ENCODE data around the gene IRAK3. TPM values are rescaled to one million over a fixed set of nuclear protein-coding genes. Genes with fewer than 3 reads are reported as not detected.
A peak's percentile ranks its signal among the peaks of the same experiment; 100 is the strongest.

IRAK3 gene, protein sequence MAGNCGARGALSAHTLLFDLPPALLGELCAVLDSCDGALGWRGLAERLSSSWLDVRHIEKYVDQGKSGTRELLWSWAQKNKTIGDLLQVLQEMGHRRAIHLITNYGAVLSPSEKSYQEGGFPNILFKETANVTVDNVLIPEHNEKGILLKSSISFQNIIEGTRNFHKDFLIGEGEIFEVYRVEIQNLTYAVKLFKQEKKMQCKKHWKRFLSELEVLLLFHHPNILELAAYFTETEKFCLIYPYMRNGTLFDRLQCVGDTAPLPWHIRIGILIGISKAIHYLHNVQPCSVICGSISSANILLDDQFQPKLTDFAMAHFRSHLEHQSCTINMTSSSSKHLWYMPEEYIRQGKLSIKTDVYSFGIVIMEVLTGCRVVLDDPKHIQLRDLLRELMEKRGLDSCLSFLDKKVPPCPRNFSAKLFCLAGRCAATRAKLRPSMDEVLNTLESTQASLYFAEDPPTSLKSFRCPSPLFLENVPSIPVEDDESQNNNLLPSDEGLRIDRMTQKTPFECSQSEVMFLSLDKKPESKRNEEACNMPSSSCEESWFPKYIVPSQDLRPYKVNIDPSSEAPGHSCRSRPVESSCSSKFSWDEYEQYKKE
- total RNA-seq (7.4 and 8.5 TPM in 2 replicates), polyA plus RNA-seq (2.0 and 2.3 TPM in 2 replicates), polyA minus RNA-seq (6.3 and 11.1 TPM in 2 replicates), Bru-seq, nascent RNA (percentile 64 among the genes with signal in this experiment), BruChase-seq, experiment 1, labeled RNA remaining after a 6-hour chase (percentile 71 among the genes with signal in this experiment), BruChase-seq, experiment 2, labeled RNA remaining after a 2-hour chase (percentile 82 among the genes with signal in this experiment)
- polyA plus RNA-seq (2011; cell fraction: cytosol; rRNA removed), result 3.0 and 3.2 TPM in 2 replicates
- 6.9 and 7.4 TPM in 2 replicates for polyA plus RNA-seq (2011; cell fraction: nucleus; rRNA removed)
- 1.2 and 2.1 TPM in 2 replicates for polyA plus RNA-seq (2012)
- not detected for polyA minus RNA-seq (2011; cell fraction: cytosol; rRNA and poly(A)+ RNA removed)
- polyA minus RNA-seq (2011; cell fraction: nucleus; rRNA and poly(A)+ RNA removed), result 6.0 and 7.9 TPM in 2 replicates
- long read RNA-seq, full-length matches to known transcripts, result 9 of 16 reads
- long read RNA-seq, partial matches to known transcripts, result 0 of 16 reads
- long read RNA-seq, other reads (novel, unspliced or antisense), result 7 of 16 reads

DNA sequence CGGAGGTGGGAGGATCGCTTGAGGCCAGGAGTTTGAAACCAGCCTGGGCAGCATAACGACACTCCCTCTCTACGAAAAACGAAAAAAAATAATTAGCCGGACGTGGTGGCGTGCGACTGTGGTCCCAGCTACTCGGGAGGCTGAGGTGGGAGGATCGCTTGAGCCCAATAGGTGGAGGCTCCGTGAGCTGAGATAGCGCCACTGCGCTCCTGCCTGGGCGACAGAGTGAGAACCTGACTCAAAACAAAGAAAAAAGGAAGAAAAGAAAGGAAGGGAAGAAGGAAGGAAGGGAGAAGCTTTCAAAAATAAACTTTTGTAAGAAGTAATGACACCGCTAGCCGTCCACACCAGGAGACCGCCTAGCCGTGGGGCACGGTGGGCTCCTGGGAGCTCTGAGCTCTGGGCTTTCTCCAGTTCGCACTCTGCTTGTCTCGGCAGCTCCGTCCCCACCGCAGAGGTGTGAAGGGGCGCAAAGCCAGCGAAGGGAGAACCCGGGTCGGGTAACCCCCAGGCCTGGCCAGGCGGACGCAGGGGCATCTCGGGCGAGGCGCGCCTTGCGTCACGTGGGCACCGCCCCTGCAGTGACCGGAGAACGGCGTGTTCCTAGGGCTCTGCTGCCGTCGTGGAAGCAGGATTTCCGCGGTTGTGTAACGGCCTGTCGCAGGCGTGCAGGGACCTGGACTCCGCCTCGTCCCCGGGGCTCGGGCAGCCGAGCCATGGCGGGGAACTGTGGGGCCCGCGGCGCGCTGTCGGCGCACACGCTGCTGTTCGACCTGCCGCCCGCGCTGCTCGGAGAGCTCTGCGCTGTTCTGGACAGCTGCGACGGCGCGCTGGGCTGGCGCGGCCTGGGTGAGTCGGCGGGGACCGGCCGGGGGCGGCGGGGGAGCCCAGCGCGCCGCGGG lies at the start of gene IRAK3:
IRAK3 (plus strand) TSS at position 631 of the 902 bp plus-strand sequence; CDS start at position 717, 86 bp downstream.
- no peaks in the 10 kb centered on the region for H3K79me2 ChIP-seq (ENCODE audit: control insufficient read depth, insufficient read depth, low read length)
- no peaks in the 10 kb centered on the region for H3K36me3 ChIP-seq (ENCODE audit: control insufficient read depth in 2 of 2, extremely low read depth in 1 of 2, insufficient read depth in 2 of 2, low read length in 2 of 2)
- H2AFZ ChIP-seq (ENCODE audit: low read depth, low read length), result peak within 1 kb of the TSS; percentile 94
- dilution Hi-C loops (cut with MboI; ENCODE audit: extremely low pct_ligation_motif_present, low sequenced_read_pairs), result no loop called here
- DNase-seq (ENCODE audit: low read depth, low spot score), result peak; percentile 70
- CTCF ChIA-PET, result interaction anchor here (1.5 to 1.7 kb wide), 3 partner anchors 12 to 46 kb away, joined by 5 to 6 read pairs (median 6); no protein-coding TSS in a partner anchor
- no peaks in the 10 kb centered on the region for H4K20me1 ChIP-seq (replicated peaks; ENCODE audit: control insufficient read depth, extremely low read depth, insufficient read depth, low read length)
- H3K9me3 ChIP-seq (replicated peaks; ENCODE audit: control insufficient read depth, insufficient read depth, low read length), result no peaks in the 10 kb centered on the region
- peak; percentile 15 for FAIRE-seq
- H3K27me3 ChIP-seq (ENCODE audit: control insufficient read depth in 2 of 2, insufficient read depth in 2 of 2, low read length in 2 of 2), result peaks cover 0 to 3% of the 10 kb centered on the region in 2 experiments
- peak within 1 kb of the TSS; percentile 94 for H3K4me2 ChIP-seq (ENCODE audit: insufficient read depth, low read length)
- TF ChIP-seq POLR2A (IDR thresholded peaks at IDR 0.05; ENCODE audit: low read depth, low read length), result peak; percentile 77
- peak; percentile 59 for TF ChIP-seq POLR2AphosphoS5 (IDR thresholded peaks at IDR 0.05; ENCODE audit: insufficient read depth, low read depth, low read length)
- TF ChIP-seq, protein P1, sequence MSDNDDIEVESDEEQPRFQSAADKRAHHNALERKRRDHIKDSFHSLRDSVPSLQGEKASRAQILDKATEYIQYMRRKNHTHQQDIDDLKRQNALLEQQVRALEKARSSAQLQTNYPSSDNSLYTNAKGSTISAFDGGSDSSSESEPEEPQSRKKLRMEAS (IDR thresholded peaks at IDR 0.05; ENCODE audit: insufficient read depth, insufficient read length), result peak; percentile 79
- TF ChIP-seq JUN (IDR thresholded peaks at IDR 0.05; ENCODE audit: borderline replicate concordance, insufficient read depth, insufficient read length, low read depth), result no peak
- TF ChIP-seq MYC (IDR thresholded peaks at IDR 0.05; ENCODE audit: low read depth, low read length), result peak; percentile 27
- TF ChIP-seq FOS (IDR thresholded peaks at IDR 0.05; ENCODE audit: borderline replicate concordance, insufficient read depth, low read length), result no peak
- no TSS peak for BruUV-seq (replicated peaks)
- H3K27ac ChIP-seq (ENCODE audit: insufficient read depth, low read depth, low read length), result peak within 1 kb of the TSS; percentile 41
- peak within 1 kb of the TSS; percentile 57 for H3K9ac ChIP-seq (replicated peaks; ENCODE audit: extremely low read depth, insufficient read depth, low read length)
- intact Hi-C loops (cut with micrococcal nuclease), result loop anchor here (1.0 kb wide), 1 partner anchor 20 kb away; the partner anchor contains the start of gene TMBIM4
- H3K4me1 ChIP-seq (ENCODE audit: control insufficient read depth, extremely low read depth, insufficient read depth, low read length), result peaks cover 20% of the 10 kb centered on the region
- no peaks in the 10 kb centered on the region for H3K9me1 ChIP-seq (replicated peaks; ENCODE audit: control insufficient read depth, extremely low read depth, insufficient read depth, low read length)
- POLR2A ChIA-PET, result no interaction called here
- peak within 1 kb of the TSS; percentile 44 to 82 (median 69) for H3K4me3 ChIP-seq (replicated peaks in 1 of 3; ENCODE audit: insufficient read depth in 1 of 3, low read depth in 1 of 3, low read length in 3 of 3)

Measured in endothelial cell of umbilical vein (primary cell).